H1 (cell line): Measurements from ENCODE around the gene LRRC61. TPM values are rescaled to one million over a fixed set of nuclear protein-coding genes. Genes with fewer than 3 reads are reported as not detected.

Experiments used
- FOSL1 ChIP-seq: IDR thresholded peaks from 2 replicates; pipeline ENCODE4 v1.6.1; 2011; ENCODE audit warnings: mild to moderate bottlenecking, low read depth, low read length, moderate library complexity; ENCODE audit not compliant: insufficient read depth
- GABPA ChIP-seq: IDR thresholded peaks from 2 replicates; pipeline ENCODE4 v1.6.1; 2011; ENCODE audit warnings: mild to moderate bottlenecking, low read length, moderate library complexity, borderline replicate concordance; ENCODE audit not compliant: insufficient read depth
- POU5F1 ChIP-seq: IDR thresholded peaks from 2 replicates; pipeline ENCODE4 v1.6.1; 2011; ENCODE audit warnings: low read depth, mild to moderate bottlenecking, low read length, moderate library complexity
- SRF ChIP-seq: IDR thresholded peaks from 2 replicates; pipeline ENCODE4 v1.6.1; 2011; ENCODE audit warnings: mild to moderate bottlenecking, low read depth, low read length, moderate library complexity
- polyA plus RNA-seq, 7 experiments: library from polyadenylated mRNA; depleted of rRNA in 3 of 7; stranded (reverse) in 5 of 7; unstranded in 2 of 7; fragments of >200 nt in 5 of 7; fragments of 200-250 nt in 2 of 7; gene quantifications; 1 replicate in 5 of 7; 2 replicates in 1 of 7; 4 replicates in 1 of 7; pipeline versions ENCODE4 v1.2.1 to v1.2.3, GENCODE V29; 2011 to 2013; ENCODE audit warnings: missing spikeins in 2 of 7, mixed read lengths in 2 of 7
- total RNA-seq: library from RNA; stranded (reverse); fragmentation: NEBNext Ultra II Directional; extraction: Animal tissue kit (Norgen Biotek cat#: 25700); gene quantifications from 2 replicates; pipeline ENCODE4 v1.2.1, GENCODE V29; 2021
- TF ChIP-seq, protein P1 (sequence below): fragments of 300-600 bp; sonication (generic); IDR thresholded peaks from 2 replicates; pipeline ENCODE4 v1.7.1; 2012; ENCODE audit warnings: low read length, moderate library complexity, mild to moderate bottlenecking, inconsistent platforms; ENCODE audit not compliant: insufficient replicate concordance
- TF ChIP-seq, protein P2 (sequence below): IDR thresholded peaks from 2 replicates; pipeline ENCODE4 v1.6.1; 2012; ENCODE audit warnings: inconsistent platforms

LRRC61 gene
- total and polyA plus RNA-seq, 2 of the 8 experiments (the other 6 are each of a cell fraction or from before 2014, with no cell fraction given) = 0.73 to 44.8 TPM

DNA sequence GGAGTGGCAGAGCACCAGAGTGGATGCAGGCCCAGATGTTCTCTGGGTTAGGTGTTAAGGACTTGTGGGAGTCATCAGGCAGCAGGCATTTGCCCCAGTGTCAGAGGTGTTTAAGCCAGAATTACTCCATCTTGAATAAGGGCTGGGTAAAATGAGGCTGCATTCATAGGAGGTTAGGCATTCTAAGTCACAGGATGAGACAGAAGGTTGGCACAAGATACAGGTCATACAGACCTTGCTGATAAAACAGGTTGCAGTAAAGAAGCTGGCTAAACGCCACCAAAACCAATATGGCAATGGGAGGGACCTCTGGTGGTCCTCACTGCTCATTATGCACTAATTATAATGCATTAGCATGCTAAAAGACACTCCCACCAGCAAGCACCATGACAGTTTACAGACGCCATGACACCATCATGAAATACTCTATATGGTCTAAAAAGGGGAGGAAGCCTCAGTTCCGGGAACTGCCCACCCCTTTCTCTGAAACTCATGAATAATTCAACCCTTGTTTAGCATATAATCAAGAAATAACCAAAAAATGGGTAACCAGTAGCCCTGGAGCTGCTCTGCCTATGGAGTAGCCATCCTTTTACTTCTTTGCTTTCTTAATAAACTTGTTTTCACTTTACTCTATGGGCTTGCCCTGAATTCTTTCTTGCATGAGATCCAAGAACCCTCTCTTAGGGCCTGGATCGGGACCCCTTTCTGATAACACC, 882 bp upstream of the LRRC61 start (continued):
- TF ChIP-seq, protein P1, sequence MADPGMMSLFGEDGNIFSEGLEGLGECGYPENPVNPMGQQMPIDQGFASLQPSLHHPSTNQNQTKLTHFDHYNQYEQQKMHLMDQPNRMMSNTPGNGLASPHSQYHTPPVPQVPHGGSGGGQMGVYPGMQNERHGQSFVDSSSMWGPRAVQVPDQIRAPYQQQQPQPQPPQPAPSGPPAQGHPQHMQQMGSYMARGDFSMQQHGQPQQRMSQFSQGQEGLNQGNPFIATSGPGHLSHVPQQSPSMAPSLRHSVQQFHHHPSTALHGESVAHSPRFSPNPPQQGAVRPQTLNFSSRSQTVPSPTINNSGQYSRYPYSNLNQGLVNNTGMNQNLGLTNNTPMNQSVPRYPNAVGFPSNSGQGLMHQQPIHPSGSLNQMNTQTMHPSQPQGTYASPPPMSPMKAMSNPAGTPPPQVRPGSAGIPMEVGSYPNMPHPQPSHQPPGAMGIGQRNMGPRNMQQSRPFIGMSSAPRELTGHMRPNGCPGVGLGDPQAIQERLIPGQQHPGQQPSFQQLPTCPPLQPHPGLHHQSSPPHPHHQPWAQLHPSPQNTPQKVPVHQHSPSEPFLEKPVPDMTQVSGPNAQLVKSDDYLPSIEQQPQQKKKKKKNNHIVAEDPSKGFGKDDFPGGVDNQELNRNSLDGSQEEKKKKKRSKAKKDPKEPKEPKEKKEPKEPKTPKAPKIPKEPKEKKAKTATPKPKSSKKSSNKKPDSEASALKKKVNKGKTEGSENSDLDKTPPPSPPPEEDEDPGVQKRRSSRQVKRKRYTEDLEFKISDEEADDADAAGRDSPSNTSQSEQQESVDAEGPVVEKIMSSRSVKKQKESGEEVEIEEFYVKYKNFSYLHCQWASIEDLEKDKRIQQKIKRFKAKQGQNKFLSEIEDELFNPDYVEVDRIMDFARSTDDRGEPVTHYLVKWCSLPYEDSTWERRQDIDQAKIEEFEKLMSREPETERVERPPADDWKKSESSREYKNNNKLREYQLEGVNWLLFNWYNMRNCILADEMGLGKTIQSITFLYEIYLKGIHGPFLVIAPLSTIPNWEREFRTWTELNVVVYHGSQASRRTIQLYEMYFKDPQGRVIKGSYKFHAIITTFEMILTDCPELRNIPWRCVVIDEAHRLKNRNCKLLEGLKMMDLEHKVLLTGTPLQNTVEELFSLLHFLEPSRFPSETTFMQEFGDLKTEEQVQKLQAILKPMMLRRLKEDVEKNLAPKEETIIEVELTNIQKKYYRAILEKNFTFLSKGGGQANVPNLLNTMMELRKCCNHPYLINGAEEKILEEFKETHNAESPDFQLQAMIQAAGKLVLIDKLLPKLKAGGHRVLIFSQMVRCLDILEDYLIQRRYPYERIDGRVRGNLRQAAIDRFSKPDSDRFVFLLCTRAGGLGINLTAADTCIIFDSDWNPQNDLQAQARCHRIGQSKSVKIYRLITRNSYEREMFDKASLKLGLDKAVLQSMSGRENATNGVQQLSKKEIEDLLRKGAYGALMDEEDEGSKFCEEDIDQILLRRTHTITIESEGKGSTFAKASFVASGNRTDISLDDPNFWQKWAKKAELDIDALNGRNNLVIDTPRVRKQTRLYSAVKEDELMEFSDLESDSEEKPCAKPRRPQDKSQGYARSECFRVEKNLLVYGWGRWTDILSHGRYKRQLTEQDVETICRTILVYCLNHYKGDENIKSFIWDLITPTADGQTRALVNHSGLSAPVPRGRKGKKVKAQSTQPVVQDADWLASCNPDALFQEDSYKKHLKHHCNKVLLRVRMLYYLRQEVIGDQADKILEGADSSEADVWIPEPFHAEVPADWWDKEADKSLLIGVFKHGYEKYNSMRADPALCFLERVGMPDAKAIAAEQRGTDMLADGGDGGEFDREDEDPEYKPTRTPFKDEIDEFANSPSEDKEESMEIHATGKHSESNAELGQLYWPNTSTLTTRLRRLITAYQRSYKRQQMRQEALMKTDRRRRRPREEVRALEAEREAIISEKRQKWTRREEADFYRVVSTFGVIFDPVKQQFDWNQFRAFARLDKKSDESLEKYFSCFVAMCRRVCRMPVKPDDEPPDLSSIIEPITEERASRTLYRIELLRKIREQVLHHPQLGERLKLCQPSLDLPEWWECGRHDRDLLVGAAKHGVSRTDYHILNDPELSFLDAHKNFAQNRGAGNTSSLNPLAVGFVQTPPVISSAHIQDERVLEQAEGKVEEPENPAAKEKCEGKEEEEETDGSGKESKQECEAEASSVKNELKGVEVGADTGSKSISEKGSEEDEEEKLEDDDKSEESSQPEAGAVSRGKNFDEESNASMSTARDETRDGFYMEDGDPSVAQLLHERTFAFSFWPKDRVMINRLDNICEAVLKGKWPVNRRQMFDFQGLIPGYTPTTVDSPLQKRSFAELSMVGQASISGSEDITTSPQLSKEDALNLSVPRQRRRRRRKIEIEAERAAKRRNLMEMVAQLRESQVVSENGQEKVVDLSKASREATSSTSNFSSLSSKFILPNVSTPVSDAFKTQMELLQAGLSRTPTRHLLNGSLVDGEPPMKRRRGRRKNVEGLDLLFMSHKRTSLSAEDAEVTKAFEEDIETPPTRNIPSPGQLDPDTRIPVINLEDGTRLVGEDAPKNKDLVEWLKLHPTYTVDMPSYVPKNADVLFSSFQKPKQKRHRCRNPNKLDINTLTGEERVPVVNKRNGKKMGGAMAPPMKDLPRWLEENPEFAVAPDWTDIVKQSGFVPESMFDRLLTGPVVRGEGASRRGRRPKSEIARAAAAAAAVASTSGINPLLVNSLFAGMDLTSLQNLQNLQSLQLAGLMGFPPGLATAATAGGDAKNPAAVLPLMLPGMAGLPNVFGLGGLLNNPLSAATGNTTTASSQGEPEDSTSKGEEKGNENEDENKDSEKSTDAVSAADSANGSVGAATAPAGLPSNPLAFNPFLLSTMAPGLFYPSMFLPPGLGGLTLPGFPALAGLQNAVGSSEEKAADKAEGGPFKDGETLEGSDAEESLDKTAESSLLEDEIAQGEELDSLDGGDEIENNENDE = no peak
- TF ChIP-seq GABPA = no peak
- TF ChIP-seq POU5F1 = no peak
- TF ChIP-seq, protein P2, sequence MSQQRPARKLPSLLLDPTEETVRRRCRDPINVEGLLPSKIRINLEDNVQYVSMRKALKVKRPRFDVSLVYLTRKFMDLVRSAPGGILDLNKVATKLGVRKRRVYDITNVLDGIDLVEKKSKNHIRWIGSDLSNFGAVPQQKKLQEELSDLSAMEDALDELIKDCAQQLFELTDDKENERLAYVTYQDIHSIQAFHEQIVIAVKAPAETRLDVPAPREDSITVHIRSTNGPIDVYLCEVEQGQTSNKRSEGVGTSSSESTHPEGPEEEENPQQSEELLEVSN = no peak
- no peak for TF ChIP-seq SRF
- no peak for TF ChIP-seq FOSL1
